Measurements from ENCODE around the gene ASMTL.
"Not testable (repeated sequence)": the region's sequence is repeated elsewhere in the genome, so short reads cannot be mapped to it uniquely, and the experiment has no call there.

Gene ASMTL

GRCh38 chrX:1433646-1434357 is 18.9 kb downstream of the ASMTL start:
- no peak for DNase-seq (ENCODE audit: low spot score)

- no peak for DNase-seq (ENCODE audit: low spot score)
Observed at GRCh38 chrX:1430451-1430850, 22.3 kb downstream of the ASMTL start.

- no peak for DNase-seq (ENCODE audit: low spot score)
Observed at GRCh38 chrX:1427756-1428155, 25.0 kb downstream of the ASMTL start.

DNA sequence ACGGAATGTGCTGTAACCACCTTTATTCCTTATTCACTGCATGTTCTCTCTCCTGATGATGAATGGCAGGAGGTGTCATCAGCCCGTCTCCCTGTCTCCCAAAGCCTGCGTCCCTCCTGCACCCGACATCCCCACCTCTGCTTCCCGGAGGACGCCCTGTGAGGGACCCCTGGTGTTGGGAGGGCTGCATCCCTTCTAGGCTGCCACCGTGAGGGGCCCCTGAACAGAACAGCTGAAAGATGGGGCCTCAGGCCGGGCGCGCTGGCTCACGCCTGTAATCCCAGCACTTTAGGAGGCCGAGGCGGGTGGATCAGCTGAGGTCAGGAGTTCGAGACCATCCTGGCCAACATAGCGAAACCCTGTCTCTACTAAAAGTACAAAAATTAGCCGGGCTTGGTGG is 26.4 kb downstream of the ASMTL start:
- not testable (repeated sequence) for DNase-seq (ENCODE audit: low spot score)

DNA sequence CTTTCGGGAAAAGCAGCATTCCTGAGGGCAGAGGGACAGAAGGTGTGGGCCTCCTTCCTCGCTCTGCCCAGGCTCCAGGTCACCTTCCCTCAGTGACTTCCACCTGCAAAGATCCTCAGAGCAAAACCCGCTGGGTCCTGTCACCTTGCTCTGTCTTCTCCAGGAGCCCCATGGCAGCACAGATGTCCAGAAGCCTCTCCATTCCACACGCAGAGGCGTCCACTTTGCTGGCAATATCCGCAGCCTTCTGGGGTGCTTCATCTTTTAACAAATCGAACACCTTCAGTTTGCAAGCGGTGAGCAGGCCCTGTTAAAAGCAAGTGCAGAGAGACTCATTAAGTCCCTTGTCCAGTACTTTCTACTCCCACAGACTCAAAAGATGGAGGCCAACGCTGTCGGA is 27.3 kb downstream of the ASMTL start:
- no peak for DNase-seq (ENCODE audit: low spot score)

- no peak for DNase-seq (ENCODE audit: low spot score)
Observed at GRCh38 chrX:1424147-1424851, 28.4 kb downstream of the ASMTL start.

GRCh38 chrX:1423215-1423614 is 29.5 kb downstream of the ASMTL start:
- DNase-seq (ENCODE audit: low spot score), result no peak

DNA sequence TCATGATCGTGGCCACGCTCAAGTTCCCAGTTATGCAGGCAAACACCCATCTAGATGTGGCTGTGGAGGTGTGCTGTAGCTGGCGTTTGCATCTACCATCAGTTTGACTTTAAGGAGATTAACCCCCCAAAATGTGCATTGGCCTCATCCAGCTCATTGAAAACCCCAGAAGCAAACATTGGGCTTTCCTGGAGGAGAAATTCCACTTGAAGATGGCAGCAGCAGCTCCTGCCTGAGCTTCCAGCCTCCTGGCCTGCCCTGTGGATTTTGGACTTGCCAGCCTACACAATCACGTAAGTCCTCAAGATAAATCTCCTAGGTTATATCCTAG is 30.6 kb downstream of the ASMTL start:
- no peak for DNase-seq (ENCODE audit: low spot score)

DNA sequence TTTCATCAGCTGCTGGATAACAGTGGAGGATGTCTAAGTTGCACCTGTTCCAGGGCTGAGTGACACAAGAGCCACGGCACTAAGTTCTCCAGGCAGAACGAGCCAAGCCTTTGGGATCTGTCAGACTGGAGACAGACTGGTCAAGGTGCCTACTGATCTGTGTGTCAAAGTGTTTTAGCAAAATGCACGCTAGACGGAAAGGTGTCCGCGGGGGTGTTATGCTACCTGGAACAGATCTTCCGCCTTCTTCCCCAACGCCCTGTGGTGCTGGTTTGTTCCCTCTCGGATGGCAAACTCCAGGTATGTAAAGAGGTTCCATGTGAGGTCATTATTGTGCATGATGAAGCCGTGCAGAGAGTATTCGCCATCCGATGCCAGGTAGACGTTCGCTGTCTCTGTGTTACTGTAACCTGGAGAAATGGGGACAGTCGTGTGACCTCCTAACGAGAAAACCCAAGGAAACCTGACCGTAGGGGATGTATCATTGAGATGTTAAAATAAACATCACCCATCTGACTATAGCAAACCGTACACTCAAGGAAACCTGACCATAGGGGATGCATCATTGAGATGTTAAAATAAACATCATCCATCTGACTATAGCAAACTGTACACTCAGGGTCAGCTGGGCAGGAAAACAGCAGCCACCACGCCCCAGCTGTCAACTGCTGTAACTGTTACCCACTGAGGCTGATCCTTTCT is 31.1 kb downstream of the ASMTL start:
- no peak for DNase-seq (ENCODE audit: low spot score)

GRCh38 chrX:1420371-1420770 is 32.3 kb downstream of the ASMTL start:
- no peak for DNase-seq (ENCODE audit: low spot score)

GRCh38 chrX:1419545-1420355 is 33.0 kb downstream of the ASMTL start:
- no peak for DNase-seq (ENCODE audit: low spot score)

GRCh38 chrX:1418901-1419544 is 33.7 kb downstream of the ASMTL start:
- DNase-seq (ENCODE audit: low spot score), result no peak

GRCh38 chrX:1417921-1418771 is 34.6 kb downstream of the ASMTL start:
- no peak for DNase-seq (ENCODE audit: low spot score)

DNA sequence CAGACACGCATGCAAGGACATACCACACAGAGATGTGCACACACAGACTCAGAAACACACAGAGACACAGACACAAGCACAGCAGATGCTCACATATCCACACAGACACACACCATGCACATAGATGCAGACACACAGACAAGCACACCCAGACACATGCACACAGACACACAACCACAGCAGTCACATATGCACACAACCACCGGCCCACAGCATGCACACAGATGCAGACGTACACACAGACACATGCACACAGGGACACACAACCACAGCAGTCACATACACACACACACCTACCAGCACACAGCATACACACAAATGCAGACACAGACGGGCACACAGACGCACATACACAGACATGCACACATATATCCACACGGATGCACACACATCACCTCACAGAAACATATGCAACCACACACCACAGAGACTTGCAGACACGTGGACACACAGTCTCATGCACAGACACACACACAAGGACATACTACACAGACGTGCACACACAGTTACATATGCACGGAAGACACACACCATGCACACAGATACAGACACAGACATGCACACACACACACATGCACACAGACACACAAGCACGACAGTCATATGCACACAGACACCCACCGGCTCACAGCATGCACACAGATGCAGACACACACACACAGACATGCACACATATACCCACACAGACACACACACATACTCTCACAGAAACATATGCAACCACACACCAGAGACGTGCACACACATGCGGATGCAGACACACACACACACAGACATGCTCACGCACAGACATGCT is 35.5 kb downstream of the ASMTL start:
- DNase-seq (ENCODE audit: low spot score), result no peak

GRCh38 chrX:1416327-1416784 is 36.4 kb downstream of the ASMTL start:
- no peak for DNase-seq (ENCODE audit: low spot score)

- no peak for DNase-seq (ENCODE audit: low spot score)
Observed at GRCh38 chrX:1412551-1413161, 40.1 kb downstream of the ASMTL start.

GRCh38 chrX:1411326-1411725 is 41.4 kb downstream of the ASMTL start:
- DNase-seq (ENCODE audit: low spot score), result no peak

GRCh38 chrX:1407035-1407434 is 45.7 kb downstream of the ASMTL start:
- DNase-seq (ENCODE audit: low spot score), result no peak

- DNase-seq (ENCODE audit: low spot score), result not testable (repeated sequence)
Observed at GRCh38 chrX:1405769-1406168, 46.9 kb downstream of the ASMTL start.

GRCh38 chrX:1403867-1404266 is 48.8 kb downstream of the ASMTL start:
- DNase-seq (ENCODE audit: low spot score), result not testable (repeated sequence)

Measured in ecto neural progenitor cell (in vitro differentiated cells).